HepG2 (cell line): Measurements from ENCODE around the gene KXD1. TPM values are rescaled to one million over a fixed set of nuclear protein-coding genes. Genes with fewer than 3 reads are reported as not detected.

Experiments used
- ARID4A ChIP-seq: sonication (generic); formaldehyde crosslinking; IDR thresholded peaks from 2 replicates; pipeline ENCODE4 v1.5.0; 2020; ENCODE audit warnings: mild to moderate bottlenecking, missing genetic modification reagents, borderline replicate concordance
- CAMTA2 ChIP-seq: sonication (generic); formaldehyde crosslinking; IDR thresholded peaks from 2 replicates; pipeline ENCODE4 v1.4.0; 2020; ENCODE audit warnings: mild to moderate bottlenecking, missing genetic modification reagents, borderline replicate concordance
- ELF3 ChIP-seq: IDR thresholded peaks from 2 replicates; pipeline ENCODE4 v1.6.1; 2016; ENCODE audit warnings: missing genetic modification reagents, missing compliant biosample characterization
- GFI1 ChIP-seq: sonication (generic); formaldehyde crosslinking; IDR thresholded peaks from 2 replicates; pipeline ENCODE4 v1.5.0; 2020; ENCODE audit warnings: missing genetic modification reagents, mild to moderate bottlenecking, borderline replicate concordance
- HDAC2 ChIP-seq: sonication (generic); formaldehyde crosslinking; IDR thresholded peaks from 2 replicates; pipeline ENCODE4 v1.4.0; 2020; ENCODE audit warnings: missing genetic modification reagents
- HNRNPK ChIP-seq: fragments of 200-400 bp; formaldehyde crosslinking; IDR thresholded peaks from 2 replicates; pipeline ENCODE4 v1.6.1; 2018; ENCODE audit warnings: low read length, low read depth, moderate library complexity, mild to moderate bottlenecking; ENCODE audit not compliant: poor library complexity, severe bottlenecking
- JUND ChIP-seq: sonication (generic); formaldehyde crosslinking; IDR thresholded peaks from 2 replicates; pipeline ENCODE4 v1.8.0; 2022; ENCODE audit warnings: mild to moderate bottlenecking, missing genetic modification reagents
- MEIS2 ChIP-seq: sonication (generic); formaldehyde crosslinking; IDR thresholded peaks from 2 replicates; pipeline ENCODE4 v1.9.0; 2021; ENCODE audit warnings: mild to moderate bottlenecking, missing genetic modification reagents
- NPAS2 ChIP-seq: sonication (generic); formaldehyde crosslinking; IDR thresholded peaks from 2 replicates; pipeline ENCODE4 v1.8.0; 2022; ENCODE audit warnings: mild to moderate bottlenecking, missing genetic modification reagents, borderline replicate concordance
- RCOR2 ChIP-seq: IDR thresholded peaks from 2 replicates; pipeline ENCODE4 v1.6.1; 2016; ENCODE audit warnings: missing biosample characterization, missing genetic modification reagents
- SOX5 ChIP-seq: IDR thresholded peaks from 2 replicates; pipeline ENCODE4 v1.6.1; 2016; ENCODE audit warnings: borderline replicate concordance
- SP4 ChIP-seq: sonication (generic); formaldehyde crosslinking; IDR thresholded peaks from 2 replicates; pipeline ENCODE4 v1.8.1; 2023; ENCODE audit warnings: mild to moderate bottlenecking, missing genetic modification reagents
- TBX2 ChIP-seq: sonication (generic); formaldehyde crosslinking; IDR thresholded peaks from 2 replicates; pipeline ENCODE4 v1.5.0; 2020; ENCODE audit warnings: missing genetic modification reagents, mild to moderate bottlenecking, borderline replicate concordance
- ZEB1 ChIP-seq: IDR thresholded peaks from 2 replicates; pipeline ENCODE4 v1.6.1; 2012; ENCODE audit warnings: mild to moderate bottlenecking, low read depth, inconsistent platforms; ENCODE audit not compliant: insufficient replicate concordance
- ZMAT3 ChIP-seq: sonication (generic); formaldehyde crosslinking; conservative IDR thresholded peaks from 2 replicates; pipeline ENCODE4 v1.7.0; 2021; ENCODE audit warnings: missing genetic modification reagents
- ZNF17 ChIP-seq: sonication (generic); formaldehyde crosslinking; IDR thresholded peaks from 2 replicates; pipeline ENCODE4 v1.5.0; 2020; ENCODE audit warnings: mild to moderate bottlenecking, missing genetic modification reagents
- ZNF34 ChIP-seq: sonication (generic); formaldehyde crosslinking; IDR thresholded peaks from 2 replicates; pipeline ENCODE4 v1.4.0; 2020; ENCODE audit warnings: mild to moderate bottlenecking, missing genetic modification reagents, borderline replicate concordance
- ZNF512 ChIP-seq: sonication (generic); formaldehyde crosslinking; IDR thresholded peaks from 2 replicates; pipeline ENCODE4 v1.4.0; 2020; ENCODE audit warnings: mild to moderate bottlenecking, missing genetic modification reagents
- ZNF709 ChIP-seq: sonication (generic); formaldehyde crosslinking; IDR thresholded peaks from 2 replicates; pipeline ENCODE4 v1.5.0; 2020; ENCODE audit warnings: mild to moderate bottlenecking, missing genetic modification reagents
- ZNF747 ChIP-seq: sonication (generic); formaldehyde crosslinking; IDR thresholded peaks from 2 replicates; pipeline ENCODE4 v1.8.1; 2023; ENCODE audit warnings: missing genetic modification reagents, mild to moderate bottlenecking, borderline replicate concordance
- polyA plus RNA-seq, 8 experiments: library from polyadenylated mRNA; depleted of rRNA in 3 of 8; stranded (reverse) in 7 of 8; unstranded in 1 of 8; fragments of >200 nt; fragmentation: Illumina TruSeq in 4 of 8; extraction: Trizol in 4 of 8; gene quantifications; 2 replicates each; pipeline versions ENCODE4 v1.2.1 to v1.2.3, GENCODE V29; 2011 to 2016; ENCODE audit warnings: low read depth in 4 of 8, missing spikeins in 1 of 8, mixed read lengths in 1 of 8; ENCODE audit not compliant: insufficient read depth in 1 of 8
- total RNA-seq, 5 experiments: library from RNA; depleted of rRNA; stranded (reverse); fragments of >200 nt; fragmentation: Illumina TruSeq; extraction: Trizol; gene quantifications; 2 replicates each; pipeline ENCODE4 v1.2.3, GENCODE V29; 2016; ENCODE audit warnings: low read depth in 1 of 5

KXD1 gene
- total and polyA plus RNA-seq, 2 of the 13 experiments (the other 11 are each of a cell fraction or from before 2014, with no cell fraction given), result 44.6 to 143 TPM

- peak; percentile 78 for TF ChIP-seq TBX2 (CRISPR knock-in tag)
- peak; percentile 45; the same call in 1 of the 2 replicates for TF ChIP-seq SP4 (CRISPR knock-in tag)
- no peak for TF ChIP-seq ZNF17
- TF ChIP-seq NPAS2 (CRISPR knock-in tag), result no peak
- peak; percentile 24 for TF ChIP-seq ZEB1
- TF ChIP-seq ZNF709 (CRISPR knock-in tag), result no peak
- TF ChIP-seq HNRNPK, result peak; percentile 88
- 0 out of 2 replicates have a peak, but pooled peaks have one; percentile 33 for TF ChIP-seq MEIS2 (CRISPR knock-in tag)
- 0 out of 2 replicates have a peak, but pooled peaks have one; percentile 35 for TF ChIP-seq RCOR2
- peak; percentile 64; the same call in 1 of the 2 replicates for TF ChIP-seq ZMAT3 (CRISPR knock-in tag)
- TF ChIP-seq SOX5 (CRISPR knock-in tag), result peak; percentile 8; the same call in 1 of the 2 replicates
- peak; percentile 63; the same call in 1 of the 2 replicates for TF ChIP-seq GFI1
- TF ChIP-seq JUND (CRISPR knock-in tag), result peak; percentile 61; the same call in 1 of the 2 replicates
- peak; percentile 93; the same call in 1 of the 2 replicates for TF ChIP-seq ZNF34
- peak; percentile 65; the same call in 1 of the 2 replicates for TF ChIP-seq ZNF747 (CRISPR knock-in tag)
- peak; percentile 44; the same call in 1 of the 2 replicates for TF ChIP-seq ELF3 (CRISPR knock-in tag)
- TF ChIP-seq HDAC2 (CRISPR knock-in tag), result peak; percentile 62
- peak; percentile 82; the same call in 1 of the 2 replicates for TF ChIP-seq ARID4A (CRISPR knock-in tag)
- no peak for TF ChIP-seq CAMTA2
- TF ChIP-seq ZNF512 (CRISPR knock-in tag), result 0 out of 2 replicates have a peak, but pooled peaks have one; percentile 66
These were observed 31.1 kb downstream of the KXD1 start, which contains the start of gene REX1BD (continued) for GRCh38 chr19:18588611-18589379.
